Mesenchymal stem cell (in vitro differentiated cells and primary cell): Measurements from ENCODE around the gene NUPR1.
A peak's percentile ranks its signal among the peaks of the same experiment; 100 is the strongest.

Source experiments
- DNase-seq: peaks from one replicate; pipeline ENCODE4 v3.0.0-alpha.2; 2013
- H2AFZ ChIP-seq: one replicate; pipeline ENCODE4 v1.6.1; 2013; ENCODE audit warnings: low read depth, mild to moderate bottlenecking, control low read depth, inconsistent platforms, low read length, moderate library complexity
- H2AK5ac ChIP-seq: 2 replicates; pipeline ENCODE4 v1.6.1; 2013; ENCODE audit warnings: low read length, moderate library complexity, mild to moderate bottlenecking, inconsistent platforms; ENCODE audit not compliant: severe bottlenecking
- H2BK120ac ChIP-seq: one replicate; pipeline ENCODE4 v1.6.1; 2013; ENCODE audit warnings: low read depth, mild to moderate bottlenecking, inconsistent platforms, low read length, moderate library complexity
- H2BK12ac ChIP-seq, 2 experiments: one replicate each; pipeline ENCODE4 v1.6.1; 2013; ENCODE audit warnings: inconsistent platforms in 2 of 2, low read length in 2 of 2, mild to moderate bottlenecking in 2 of 2, moderate library complexity in 2 of 2, control low read depth in 1 of 2
- H2BK15ac ChIP-seq: one replicate; pipeline ENCODE4 v1.6.1; 2013; ENCODE audit warnings: mild to moderate bottlenecking, low read depth, inconsistent platforms; ENCODE audit not compliant: poor library complexity, severe bottlenecking
- H2BK5ac ChIP-seq: 2 replicates; pipeline ENCODE4 v1.6.1; 2013; ENCODE audit warnings: low read depth, mild to moderate bottlenecking, low read length, control low read depth, inconsistent platforms; ENCODE audit not compliant: poor library complexity, severe bottlenecking
- H3K14ac ChIP-seq, 2 experiments: one replicate each; pipeline ENCODE4 v1.6.1; 2013; ENCODE audit warnings: inconsistent platforms in 2 of 2, low read length in 2 of 2, control low read depth in 1 of 2, mild to moderate bottlenecking in 1 of 2, moderate library complexity in 1 of 2
- H3K18ac ChIP-seq, 2 experiments: one replicate each; pipeline ENCODE4 v1.6.1; 2013; ENCODE audit warnings: inconsistent platforms in 2 of 2, low read length in 2 of 2, control low read depth in 1 of 2, low read depth in 1 of 2, mild to moderate bottlenecking in 1 of 2
- H3K23ac ChIP-seq, 2 experiments: one replicate each; pipeline ENCODE4 v1.6.1; 2013; ENCODE audit warnings: inconsistent platforms in 2 of 2, low read length in 2 of 2, mild to moderate bottlenecking in 2 of 2, moderate library complexity in 2 of 2, control low read depth in 1 of 2
- H3K27ac ChIP-seq: 2 replicates; pipeline ENCODE4 v1.5.1; 2013; ENCODE audit warnings: mild to moderate bottlenecking, moderate library complexity, low read length, control low read depth, inconsistent platforms; ENCODE audit not compliant: poor library complexity, severe bottlenecking
- H3K27me3 ChIP-seq, 2 experiments: 2 replicates each; pipeline versions ENCODE4 v1.6.1 to v1.7.0; 2013; ENCODE audit warnings: low read length in 2 of 2, mild to moderate bottlenecking in 2 of 2, moderate library complexity in 2 of 2, control low read depth in 1 of 2, inconsistent platforms in 1 of 2; ENCODE audit not compliant: control insufficient read depth in 1 of 2, insufficient read depth in 1 of 2
- H3K36me3 ChIP-seq, 2 experiments: 2 replicates each; pipeline versions ENCODE4 v1.6.1 to v1.7.0; 2013; ENCODE audit warnings: low read length in 2 of 2, control low read depth in 1 of 2, inconsistent platforms in 1 of 2, low read depth in 1 of 2, mild to moderate bottlenecking in 1 of 2; ENCODE audit not compliant: insufficient read depth in 2 of 2, control insufficient read depth in 1 of 2
- H3K4ac ChIP-seq, 2 experiments: one replicate each; pipeline ENCODE4 v1.6.1; 2013; ENCODE audit warnings: inconsistent platforms in 2 of 2, low read length in 2 of 2, mild to moderate bottlenecking in 2 of 2, moderate library complexity in 2 of 2, control low read depth in 1 of 2, low read depth in 1 of 2
- H3K4me1 ChIP-seq: 2 replicates; pipeline ENCODE4 v1.6.1; 2013; ENCODE audit warnings: low read depth, low read length, control low read depth; ENCODE audit not compliant: control insufficient read depth, insufficient read depth
- H3K4me2 ChIP-seq: 2 replicates; pipeline ENCODE4 v1.6.1; 2013; ENCODE audit warnings: low read length, mild to moderate bottlenecking, inconsistent platforms; ENCODE audit not compliant: poor library complexity, severe bottlenecking
- H3K4me3 ChIP-seq, 2 experiments: 2 replicates each; pipeline versions ENCODE4 v1.5.1 to v1.7.0; 2013; ENCODE audit warnings: low read length in 2 of 2, mild to moderate bottlenecking in 2 of 2, control low read depth in 1 of 2, low read depth in 1 of 2; ENCODE audit not compliant: insufficient read depth in 1 of 2
- H3K79me1 ChIP-seq: replicated peaks from 2 replicates; pipeline ENCODE4 v1.6.1; 2013; ENCODE audit warnings: mild to moderate bottlenecking, control low read depth, low read length, inconsistent platforms; ENCODE audit not compliant: poor library complexity, severe bottlenecking
- H3K9ac ChIP-seq: 2 replicates; pipeline ENCODE4 v1.7.0; 2013; ENCODE audit warnings: mild to moderate bottlenecking, low read length, moderate library complexity
- H3K9me3 ChIP-seq: 2 replicates; pipeline ENCODE4 v1.7.0; 2013; ENCODE audit warnings: mild to moderate bottlenecking, low read length; ENCODE audit not compliant: control insufficient read depth
- H4K8ac ChIP-seq: one replicate; pipeline ENCODE4 v1.6.1; 2013; ENCODE audit warnings: inconsistent platforms, mild to moderate bottlenecking, low read length, moderate library complexity
- H4K91ac ChIP-seq: one replicate; pipeline ENCODE4 v1.6.1; 2013; ENCODE audit warnings: mild to moderate bottlenecking, low read length, inconsistent platforms
- WGBS: methylation state at CpG from one replicate; pipeline ENCODE4 v1.1.7; 2013; ENCODE audit warnings: mixed read lengths; 5-methylcytosine and 5-hydroxymethylcytosine counted together

The NUPR1 gene

GRCh38 chr16:28498666-28499381, 40.0 kb downstream of the NUPR1 start:
- Histone ChIP-seq H3K9me3 (no peaks in the 10 kb centered on the region), H3K18ac (no peak overlapping the region), H3K27ac (no peak overlapping the region), H3K79me1 (no peaks in the 10 kb centered on the region), H3K4me1 (peaks cover 8% of the 10 kb centered on the region), H3K4me3 (no peak overlapping the region), H3K23ac (no peak overlapping the region), H4K91ac (no peak overlapping the region), H2AK5ac (no peak overlapping the region), H3K14ac (no peak overlapping the region), H3K36me3 (no peaks in the 10 kb centered on the region), H2BK120ac (no peak overlapping the region), H2BK12ac (no peak overlapping the region), H4K8ac (no peak overlapping the region), H2BK15ac (peak overlapping the region; percentile 31), H3K4ac (no peak overlapping the region), H2AFZ (no peak overlapping the region), H3K27me3 (peaks cover 13 to 46% of the 10 kb centered on the region in 2 experiments), H3K9ac (no peak overlapping the region), H2BK5ac (no peak overlapping the region), H3K4me2 (no peak overlapping the region)
- 80% methylated on average over 12 of the region's 15 CpGs for WGBS
- no peak for DNase-seq

- Histone ChIP-seq H2AFZ (no peak overlapping the region), H3K9ac (no peak overlapping the region), H3K14ac (no peak overlapping the region), H3K27ac (no peak overlapping the region), H3K4me1 (peaks cover 4% of the 10 kb centered on the region), H3K18ac (no peak overlapping the region), H3K27me3 (peaks cover 9 to 40% of the 10 kb centered on the region in 2 experiments), H2AK5ac (no peak overlapping the region), H3K23ac (no peak overlapping the region), H3K36me3 (no peaks in the 10 kb centered on the region), H3K4ac (no peak overlapping the region), H4K8ac (no peak overlapping the region), H3K4me3 (no peak overlapping the region), H2BK5ac (no peak overlapping the region), H3K79me1 (no peaks in the 10 kb centered on the region), H4K91ac (no peak overlapping the region), H2BK15ac (no peak overlapping the region), H3K9me3 (no peaks in the 10 kb centered on the region), H2BK12ac (no peak overlapping the region), H2BK120ac (no peak overlapping the region), H3K4me2 (no peak overlapping the region)
- WGBS, result 85% methylated on average over 33 of the region's 33 CpGs
- DNase-seq, result no peak
These were observed 40.7 kb downstream of the NUPR1 start for GRCh38 chr16:28497861-28498599.

- no peaks in the 10 kb centered on the region for H3K36me3 ChIP-seq
- WGBS, result 86% methylated on average over 9 of the region's 9 CpGs
- no peak overlapping the region for H3K18ac ChIP-seq
These were observed 41.4 kb downstream of the NUPR1 start for GRCh38 chr16:28497386-28497785.

GRCh38 chr16:28496844-28497243, 41.9 kb downstream of the NUPR1 start:
- no peak overlapping the region for H4K91ac ChIP-seq
- no peaks in the 10 kb centered on the region for H3K9me3 ChIP-seq
- H2BK5ac ChIP-seq, result no peak overlapping the region
- no peak for DNase-seq
- WGBS, result 83% methylated on average over 19 of the region's 19 CpGs
- no peak overlapping the region for H2BK120ac ChIP-seq
- H2AFZ ChIP-seq, result no peak overlapping the region
- no peak overlapping the region for H2AK5ac ChIP-seq
- H3K4me2 ChIP-seq, result no peak overlapping the region
- no peak overlapping the region for H3K23ac ChIP-seq
- H2BK12ac ChIP-seq, result no peak overlapping the region
- H3K27me3 ChIP-seq, result peaks cover under 1 to 32% of the 10 kb centered on the region in 2 experiments
- H3K36me3 ChIP-seq, result no peaks in the 10 kb centered on the region
- peaks cover 4% of the 10 kb centered on the region for H3K4me1 ChIP-seq
- H3K18ac ChIP-seq, result no peak overlapping the region
- H3K9ac ChIP-seq, result no peak overlapping the region
- H3K14ac ChIP-seq, result no peak overlapping the region
- H4K8ac ChIP-seq, result no peak overlapping the region
- no peaks in the 10 kb centered on the region for H3K79me1 ChIP-seq
- H3K4ac ChIP-seq, result no peak overlapping the region
- no peak overlapping the region for H2BK15ac ChIP-seq
- H3K27ac ChIP-seq, result no peak overlapping the region
- H3K4me3 ChIP-seq, result no peak overlapping the region

More at GRCh38 chr16:28497386-28497785, 41.4 kb downstream of the NUPR1 start:
- no peak overlapping the region for H3K4ac ChIP-seq
- H3K14ac ChIP-seq, result no peak overlapping the region
- H2BK5ac ChIP-seq, result no peak overlapping the region
- no peak overlapping the region for H2BK120ac ChIP-seq
- H4K91ac ChIP-seq, result no peak overlapping the region
- no peak overlapping the region for H3K9ac ChIP-seq
- no peak overlapping the region for H3K4me2 ChIP-seq
- H3K79me1 ChIP-seq, result no peaks in the 10 kb centered on the region
- H3K4me1 ChIP-seq, result peaks cover 4% of the 10 kb centered on the region
- DNase-seq, result no peak
- no peak overlapping the region for H3K4me3 ChIP-seq
- no peak overlapping the region for H3K23ac ChIP-seq
- H4K8ac ChIP-seq, result no peak overlapping the region
- no peak overlapping the region for H2BK15ac ChIP-seq
- H2AK5ac ChIP-seq, result no peak overlapping the region
- no peak overlapping the region for H2BK12ac ChIP-seq
- H3K9me3 ChIP-seq, result no peaks in the 10 kb centered on the region
- peaks cover 6 to 37% of the 10 kb centered on the region in 2 experiments for H3K27me3 ChIP-seq
- H2AFZ ChIP-seq, result no peak overlapping the region
- no peak overlapping the region for H3K27ac ChIP-seq
